A549 treated with CORT108297 at 1 μM for 4 hours (cell line): Measurements from ENCODE around the gene NPLOC4. TPM values are rescaled to one million over a fixed set of nuclear protein-coding genes. Genes with fewer than 3 reads are reported as not detected.

Experiments
- total RNA-seq: library from RNA; stranded (reverse); fragments of 200-300 nt; extraction: Qiagen RNA extraction; gene quantifications from 5 replicates; pipeline ENCODE4 v1.2.3, GENCODE V29; 2022

NPLOC4 gene
- total RNA-seq = 85.0 to 106 TPM (median 100 TPM) in 5 replicates

DNA sequence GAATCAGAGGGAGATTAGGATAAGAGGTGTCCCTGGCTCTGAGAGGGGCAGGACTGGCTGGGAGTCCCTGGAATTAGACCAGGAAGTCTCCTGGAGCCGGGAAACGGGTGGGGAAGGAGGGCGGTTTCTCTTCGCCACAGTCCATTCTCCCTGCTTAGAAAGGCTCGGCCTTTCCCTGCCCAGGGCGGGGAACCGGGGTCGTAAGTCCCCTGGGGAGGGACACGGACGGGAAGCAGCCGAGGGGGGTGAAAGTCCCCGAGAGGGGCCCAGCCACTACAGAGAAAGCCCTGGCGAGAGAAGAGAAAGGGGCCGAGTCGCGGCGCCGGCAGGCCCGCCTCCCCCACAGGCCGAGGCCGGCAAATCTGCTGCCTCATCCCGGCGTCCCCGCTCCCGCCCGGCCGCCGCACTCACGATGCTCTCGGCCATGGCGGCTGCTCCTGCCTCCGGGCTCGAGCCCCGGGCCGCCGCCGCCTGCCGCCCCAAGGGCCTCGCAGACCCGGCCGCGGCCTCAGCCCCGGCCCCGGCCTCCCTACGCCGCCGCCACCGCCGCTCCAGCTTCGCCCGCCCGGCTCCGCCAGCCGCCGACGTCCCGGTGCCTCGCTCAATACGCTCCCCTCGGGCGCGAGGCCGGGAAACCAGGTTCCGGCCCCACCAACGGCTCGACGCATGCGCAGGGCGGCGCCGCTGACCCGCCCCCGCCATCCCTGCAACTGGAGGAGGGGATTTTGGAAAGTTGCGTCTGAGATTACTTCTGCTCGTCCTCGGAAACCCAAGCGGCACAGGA is at the start of gene NPLOC4, which contains the start of gene TSPAN10:
Gene NPLOC4 (minus strand): TSS at position 608 of the 784 bp plus-strand sequence. CDS start 182 bp downstream, at position 426.
Gene TSPAN10 (plus strand): TSS at position 692 of the 784 bp plus-strand sequence. CDS start 5,217 bp downstream, outside the sequence.

DNA sequence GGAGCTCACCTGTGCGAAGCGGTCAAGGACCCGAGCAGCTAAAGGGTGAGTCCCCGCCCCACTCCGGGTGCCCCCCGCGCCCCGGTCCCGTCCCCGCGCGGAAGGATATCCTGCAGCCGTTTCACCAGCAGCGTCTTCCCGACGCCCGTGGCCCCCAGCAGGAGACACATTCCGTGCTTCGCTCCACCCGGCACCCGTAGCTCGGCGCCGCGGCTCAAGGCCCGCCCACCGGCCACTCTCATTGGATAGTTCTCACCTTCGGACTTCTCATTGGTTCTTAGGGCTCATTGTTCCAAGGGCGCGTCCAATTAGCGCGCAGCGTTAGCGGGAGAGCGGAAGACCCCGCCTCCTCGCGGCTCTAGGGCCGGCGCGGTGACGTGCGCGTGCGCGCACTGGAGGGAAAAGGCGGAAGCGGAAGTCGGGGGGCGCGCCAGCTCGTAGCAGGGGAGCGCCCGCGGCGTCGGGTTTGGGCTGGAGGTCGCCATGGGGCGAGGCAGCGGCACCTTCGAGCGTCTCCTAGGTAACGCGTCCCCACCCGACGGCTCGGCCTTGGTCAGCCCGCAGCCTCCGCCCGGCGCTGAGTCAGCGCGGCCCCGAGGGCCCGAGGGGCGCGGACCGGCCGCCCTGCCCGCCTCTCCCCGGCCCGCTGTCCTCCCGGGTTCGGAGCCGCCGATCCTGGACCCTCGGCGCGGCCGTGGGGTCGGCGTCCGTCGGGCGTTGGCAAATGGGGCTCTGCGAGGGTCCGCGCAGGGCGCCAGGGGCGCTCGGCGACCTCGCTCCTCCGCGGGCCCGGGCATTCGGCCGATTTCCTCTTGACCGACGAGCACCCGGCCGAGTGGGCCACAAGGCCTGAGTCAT is 46.9 kb upstream of the NPLOC4 start, which contains the start of the genes ARL16 and HGS:
Gene ARL16 (minus strand): TSS at position 214 of the 858 bp plus-strand sequence. CDS start 44 bp downstream, at position 170.
Gene HGS (plus strand): TSS at position 428 of the 858 bp plus-strand sequence. CDS start 56 bp downstream, at position 484.

DNA sequence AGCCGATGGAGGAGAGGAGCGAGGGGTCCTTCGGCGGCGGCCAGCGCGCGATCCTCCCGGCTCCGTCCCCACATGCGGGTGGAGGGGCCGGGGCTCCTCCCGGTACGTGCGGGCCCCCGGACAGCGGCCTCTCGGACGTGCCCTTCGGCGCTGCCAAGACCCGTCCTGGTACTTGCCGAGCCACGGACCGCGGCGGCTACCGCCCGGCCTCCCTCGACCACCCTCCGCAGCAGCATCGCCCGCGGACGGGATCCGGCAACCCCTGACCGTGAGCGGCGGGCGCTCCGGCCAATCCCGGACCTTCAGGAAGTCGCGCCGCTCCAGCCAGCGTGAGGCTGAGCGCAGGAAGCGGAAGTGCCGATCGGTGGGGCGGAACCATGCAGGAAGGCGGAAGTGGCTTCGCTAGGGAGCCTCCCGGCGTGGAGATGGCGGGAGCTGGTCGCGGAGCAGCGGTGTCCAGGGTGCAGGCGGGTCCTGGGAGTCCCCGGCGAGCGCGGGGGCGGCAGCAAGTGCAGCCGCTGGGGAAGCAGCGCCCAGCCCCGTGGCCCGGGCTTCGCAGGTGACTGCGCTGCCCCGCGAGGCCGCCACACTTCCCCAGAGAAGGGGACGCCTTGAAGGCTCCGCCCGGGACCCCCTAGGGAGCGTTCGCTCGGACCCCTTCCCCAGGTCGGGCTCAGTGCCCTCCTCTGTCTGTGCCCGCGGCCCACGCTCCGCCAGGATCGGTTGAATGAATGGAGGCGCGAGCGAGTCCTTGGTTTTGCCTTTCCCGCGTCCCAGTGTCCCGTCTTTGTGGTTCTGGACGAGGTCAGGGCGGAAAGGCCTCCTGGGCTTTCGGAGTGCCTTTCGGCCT is 29.7 kb upstream of the NPLOC4 start, which contains the start of the genes CCDC137 and OXLD1:
Gene CCDC137 (plus strand): TSS at position 396 of the 850 bp plus-strand sequence. CDS start 30 bp downstream, at position 426.
Gene OXLD1 (minus strand): TSS at position 264 of the 850 bp plus-strand sequence. CDS start 28 bp downstream, at position 236.

DNA sequence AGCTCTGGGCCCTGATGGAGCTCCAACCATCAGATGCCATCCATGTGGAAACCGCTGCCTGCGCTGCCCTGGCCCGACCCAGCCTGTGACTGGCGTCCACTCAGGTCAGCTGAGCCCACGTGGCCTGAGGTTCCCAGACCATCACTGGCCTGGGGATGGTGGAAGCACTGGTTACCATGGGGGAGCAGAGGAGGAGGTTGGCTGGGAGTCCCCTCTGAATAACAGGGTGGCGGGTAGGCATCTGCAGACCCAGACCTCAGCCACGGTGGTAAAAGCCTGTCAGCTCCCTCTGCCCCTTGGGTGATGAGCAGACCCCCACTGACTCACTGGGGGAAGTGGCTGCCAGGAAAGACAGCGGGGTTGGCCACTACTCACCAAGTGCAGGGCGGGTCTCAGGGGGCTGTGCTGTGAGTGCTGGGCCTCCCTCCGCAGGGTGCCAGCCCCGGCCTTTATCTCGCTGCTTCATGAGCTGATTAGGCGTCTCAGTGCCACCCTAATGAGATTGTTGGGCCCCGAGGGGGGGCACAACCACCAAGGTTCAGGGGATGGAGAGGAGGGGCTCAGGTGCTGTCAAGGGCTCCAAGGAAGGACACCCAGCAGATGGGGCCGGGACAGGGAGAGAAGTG is 19.3 kb upstream of the NPLOC4 start, which contains the start of gene PDE6G:
Gene PDE6G (minus strand): TSS at position 425 of the 626 bp plus-strand sequence. CDS start 3,237 bp downstream, outside the sequence.

DNA sequence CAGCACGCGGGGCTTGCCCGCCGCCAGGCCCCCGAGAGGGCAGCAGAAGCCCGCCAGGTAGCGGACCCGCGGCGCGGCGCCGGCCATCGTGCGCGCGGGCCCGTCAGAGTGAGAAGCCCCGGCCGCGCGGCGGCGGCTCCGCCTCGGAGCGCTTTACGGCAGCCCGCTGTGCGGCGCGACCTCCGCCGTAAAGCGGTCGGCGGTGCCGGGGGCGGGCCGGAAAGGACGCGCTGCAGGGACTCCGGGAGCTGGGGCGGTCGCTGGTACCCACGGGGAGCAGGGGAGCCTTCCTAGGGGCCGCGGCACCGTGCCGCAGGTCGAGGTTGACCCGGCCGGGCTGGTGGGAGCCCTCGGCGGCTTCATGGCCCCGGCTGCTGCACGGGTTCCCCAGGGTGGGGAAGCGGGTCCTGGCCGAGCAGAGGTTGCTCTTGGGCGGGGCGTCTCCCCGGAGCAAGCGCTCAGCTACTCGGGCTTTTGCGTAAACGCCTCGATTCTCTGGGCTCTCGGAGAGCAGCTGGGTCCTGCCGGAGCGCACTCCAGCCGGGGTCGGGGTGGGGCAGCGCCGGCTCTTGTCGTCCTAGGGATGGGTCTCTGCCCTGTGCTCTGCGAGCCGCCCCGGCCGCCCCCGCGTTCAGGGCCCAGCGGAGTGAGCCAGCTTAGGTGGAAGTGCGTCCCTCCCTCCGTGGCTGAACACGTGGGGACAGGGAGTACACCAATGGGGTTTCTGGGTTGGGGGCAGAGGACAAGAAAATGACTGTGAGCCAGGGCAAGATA is 84.5 kb downstream of the NPLOC4 start, which contains the start of gene FAAP100:
Gene FAAP100 (minus strand): TSS at position 110 of the 774 bp plus-strand sequence. CDS start 23 bp downstream, at position 87.

DNA sequence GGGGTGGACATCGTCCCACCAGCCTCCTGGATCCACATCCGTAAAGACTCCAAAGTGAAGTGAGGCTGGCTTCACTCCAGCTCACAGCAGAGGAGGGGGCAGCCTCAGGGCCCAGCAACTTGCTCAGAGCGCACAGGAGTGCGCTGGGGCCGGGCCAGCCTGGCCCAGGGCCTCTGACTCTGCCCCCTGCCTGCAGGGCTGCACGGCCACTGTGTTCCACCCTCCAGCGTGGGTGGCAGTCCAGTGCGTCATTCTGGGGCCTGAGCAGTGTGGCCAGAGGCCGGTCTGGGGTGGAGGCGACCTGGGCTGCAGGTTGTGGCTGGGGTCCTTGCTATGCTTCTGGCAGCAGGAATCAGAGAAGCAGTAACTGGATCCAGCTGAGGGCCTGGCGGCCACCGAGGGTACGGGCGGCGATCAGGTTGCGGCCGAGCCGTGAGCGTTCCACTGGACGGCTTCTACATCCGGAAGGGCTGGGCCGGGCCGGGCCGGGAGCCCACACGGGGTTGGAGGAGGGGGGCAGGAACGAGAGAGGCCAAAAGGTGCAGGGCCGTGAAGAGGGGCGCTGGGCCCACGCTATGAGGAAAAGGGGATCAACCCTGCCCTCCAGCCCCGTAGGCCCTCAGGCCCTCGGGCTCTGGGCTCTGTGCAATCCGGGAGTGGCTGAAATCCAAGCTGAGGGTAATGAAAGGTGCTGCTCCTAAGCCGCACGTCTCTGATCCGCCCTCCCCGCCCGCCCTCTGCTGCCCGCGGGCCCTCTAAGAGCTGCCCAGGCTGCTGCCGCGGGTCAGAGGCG is 109.1 kb downstream of the NPLOC4 start, which contains the start of gene FSCN2:
Gene FSCN2 (plus strand): TSS at position 787 of the 793 bp plus-strand sequence. CDS start 155 bp downstream, outside the sequence.

DNA sequence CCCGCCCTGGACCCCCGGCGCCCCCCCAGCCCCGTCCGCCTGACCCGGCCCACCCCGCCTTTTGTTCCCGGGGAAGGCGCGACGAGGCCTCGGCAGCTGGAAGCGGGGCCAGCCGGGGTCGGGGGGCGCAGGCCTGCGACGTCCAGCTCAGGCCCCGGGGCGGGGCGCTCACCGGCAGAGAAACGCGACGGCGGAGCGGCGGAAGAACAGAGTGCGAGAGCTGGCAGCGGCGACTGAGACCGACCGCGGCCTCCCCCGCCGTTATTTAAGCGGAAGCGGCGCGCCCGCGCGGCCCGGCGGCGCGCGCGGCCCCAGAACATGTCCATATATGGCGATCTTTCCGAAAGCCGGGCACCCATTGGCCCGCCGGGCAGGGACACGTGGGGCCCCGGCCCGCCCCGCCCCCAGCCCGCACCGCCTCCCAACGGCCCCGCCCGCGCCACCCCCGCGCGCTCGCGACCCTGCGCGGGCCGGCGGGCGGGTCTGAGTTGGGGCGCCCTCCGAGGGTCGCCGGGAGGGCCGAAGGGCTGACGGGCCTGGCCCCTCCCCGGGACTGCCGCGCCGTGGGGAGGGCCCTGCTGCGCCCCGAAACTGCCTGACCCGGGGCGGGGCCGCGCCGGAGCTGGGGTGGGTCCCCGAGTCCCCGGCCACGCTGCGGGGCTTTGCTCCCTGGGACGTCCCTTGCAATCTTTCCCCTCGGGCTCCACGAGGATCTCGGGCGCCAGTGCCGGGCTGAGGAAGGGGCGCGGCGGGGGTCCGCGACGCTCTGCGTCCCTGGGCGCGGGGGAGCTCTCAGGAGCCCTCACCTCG is 124.1 kb downstream of the NPLOC4 start, which contains the start of gene ACTG1:
Gene ACTG1 (minus strand): TSS at position 238 of the 810 bp plus-strand sequence. CDS start 445 bp downstream, outside the sequence.

Other genes with a start within 250 kb of the NPLOC4 start
- 8.4 to 15.2 TPM (median 13.6 TPM) in 5 replicates for gene BAHCC1, start 241.7 kb downstream of the NPLOC4 start, total RNA-seq
- gene ACTG1, start 124.3 kb downstream of the NPLOC4 start, total RNA-seq = 4,859 to 6,885 TPM (median 5,562 TPM) in 5 replicates
- 0.84 to 1.6 TPM (median 1.2 TPM) in 5 replicates for gene FSCN2, start 108.7 kb downstream of the NPLOC4 start, total RNA-seq
- gene FAAP100, start 84.8 kb downstream of the NPLOC4 start, total RNA-seq = 18.1 to 28.0 TPM (median 25.7 TPM) in 5 replicates
- gene TSPAN10, start 84 bp upstream of the NPLOC4 start, total RNA-seq = 4.7 to 6.7 TPM (median 5.5 TPM) in 5 replicates
- 1.5 to 3.5 TPM (median 2.3 TPM) in 5 replicates for gene PDE6G, start 19.4 kb upstream of the NPLOC4 start, total RNA-seq
- gene OXLD1, start 29.5 kb upstream of the NPLOC4 start, total RNA-seq = 36.8 to 67.2 TPM (median 66.0 TPM) in 5 replicates
- 60.1 to 73.6 TPM (median 66.8 TPM) in 5 replicates for gene CCDC137, start 29.6 kb upstream of the NPLOC4 start, total RNA-seq
- gene ARL16, start 46.7 kb upstream of the NPLOC4 start, total RNA-seq = 45.1 to 55.5 TPM (median 52.3 TPM) in 5 replicates
- gene HGS, start 46.9 kb upstream of the NPLOC4 start, total RNA-seq = 142 to 227 TPM (median 216 TPM) in 5 replicates
- 218 to 333 TPM (median 307 TPM) in 5 replicates for gene MRPL12, start 66.3 kb upstream of the NPLOC4 start, total RNA-seq
- gene SLC25A10, start 75.2 kb upstream of the NPLOC4 start, total RNA-seq = 27.8 to 48.8 TPM (median 47.9 TPM) in 5 replicates
- gene GCGR, start 167.0 kb upstream of the NPLOC4 start, total RNA-seq = 0.17 to 0.50 TPM (median 0.23 TPM) in 5 replicates
- 78.0 to 115 TPM (median 102 TPM) in 5 replicates for gene MCRIP1, start 196.2 kb upstream of the NPLOC4 start, total RNA-seq
- 0.10 to 0.43 TPM (median 0.17 TPM) in 4 of 5 replicates, not detected in the other for gene PPP1R27, start 197.9 kb upstream of the NPLOC4 start, total RNA-seq
- gene P4HB, start 223.4 kb upstream of the NPLOC4 start, total RNA-seq = 690 to 732 TPM (median 705 TPM) in 5 replicates
- gene ARHGDIA, start 234.2 kb upstream of the NPLOC4 start, total RNA-seq = 603 to 678 TPM (median 626 TPM) in 5 replicates